Esophagus squamous epithelium (tissue), 5 donors: ENCODE results near the gene BABAM2. TPM values are rescaled to one million over a fixed set of nuclear protein-coding genes. Genes with fewer than 3 reads are reported as not detected.
"Not testable (repeated sequence)": the region's sequence is repeated elsewhere in the genome, so short reads cannot be mapped to it uniquely, and the experiment has no call there.

Experiments used
- DNase-seq: peaks from one replicate; lab custom pipeline; 2025; lab: John Stamatoyannopoulos, UW
- H3K27ac ChIP-seq, 4 donors: fragments of 200-600 bp; sonication (generic); one replicate each; pipeline ENCODE4 v1.5.1; 2016 to 2019; ENCODE audit warnings: mild to moderate bottlenecking in 1 of 4
- H3K27me3 ChIP-seq, 4 donors: fragments of 200-600 bp; sonication (generic); 1 replicate in 3 of 4; 2 replicates in 1 of 4; pipeline versions ENCODE4 v1.5.1 to v1.6.0; 2017 to 2021; ENCODE audit warnings: antibody characterized with exemption in 1 of 4
- H3K36me3 ChIP-seq, 3 donors: fragments of 200-600 bp; sonication (generic); one replicate each; pipeline ENCODE4 v1.5.1; 2016 to 2019
- H3K4me1 ChIP-seq, 3 donors: fragments of 200-600 bp; sonication (generic); one replicate each; pipeline ENCODE4 v1.5.1; 2017 to 2019
- H3K4me3 ChIP-seq, 4 donors: fragments of 200-600 bp; sonication (generic); 1 replicate in 3 of 4; 2 replicates in 1 of 4; pipeline ENCODE4 v1.5.1; 2016 to 2019; ENCODE audit warnings: mild to moderate bottlenecking in 2 of 4, moderate library complexity in 1 of 4
- H3K9me3 ChIP-seq, 3 donors: fragments of 200-600 bp; sonication (generic); one replicate each; pipeline ENCODE4 v1.5.1; 2016 to 2019
- CTCF ChIP-seq, 6 experiments: fragments of 450-650 bp in 4 of 6; fragments of 200-600 bp in 2 of 6; sonication (generic) in 2 of 6; IDR thresholded peaks; one replicate each; pipeline ENCODE4 v1.5.1; 2016 to 2019; ENCODE audit warnings: antibody characterized with exemption in 6 of 6, mild to moderate bottlenecking in 4 of 6, moderate library complexity in 4 of 6
- POLR2A ChIP-seq, 4 donors: fragments of 450-650 bp; IDR thresholded peaks; one replicate each; pipeline ENCODE4 v1.6.1; 2017; ENCODE audit warnings: antibody characterized with exemption in 4 of 4, mild to moderate bottlenecking in 4 of 4, moderate library complexity in 3 of 4
- WGBS, 2 donors: methylation state at CpG; one replicate each; pipeline ENCODE4 v1.1.5; 2018; 5-methylcytosine and 5-hydroxymethylcytosine counted together
- intact Hi-C: fragments of 100-400 bp; cut with DNase I; formaldehyde crosslinking; loops from one replicate; pipeline ENCODE4 v1.15.0; 2022
- total RNA-seq, 4 donors: library from RNA; depleted of rRNA; stranded (reverse); fragments of >200 nt; gene quantifications; one replicate each; pipeline ENCODE4 v1.1.0, GENCODE V29; 2016
- donor health status: DM: yes; HTN: yes; CAD: no.

Gene BABAM2
- total RNA-seq, 4 donors from 2014 or later: 16.6 to 28.3 (median 24.3) TPM

GRCh38 chr2:27856956-27857355 lies 33.6 kb upstream of the BABAM2 start:
- DNase-seq: no peak
- intact Hi-C loops: no loop called here

GRCh38 chr2:27857417-27858172 lies 32.9 kb upstream of the BABAM2 start:
- TF ChIP-seq POLR2A (IDR thresholded peaks at IDR 0.05): no peak
- no peak for TF ChIP-seq CTCF (IDR thresholded peaks at IDR 0.05)
- intact Hi-C loops: no loop called here
- WGBS, 2 donors: 42 to 69% methylated on average over 4 of the region's 4 CpGs
- Histone ChIP-seq H3K9me3 (peaks cover 0 to 4% (median 0%) of the 10 kb centered on the region in 3 donors), H3K27me3 (no peaks in the 10 kb centered on the region), H3K36me3 (no peaks in the 10 kb centered on the region), H3K27ac (no peak overlapping the region), H3K4me3 (no peak overlapping the region), H3K4me1 (peaks cover 0 to 10% (median 3%) of the 10 kb centered on the region in 3 donors)
- DNase-seq: no peak

More at GRCh38 chr2:27856956-27857355, 33.6 kb upstream of the BABAM2 start:
- H3K4me3 ChIP-seq: no peak overlapping the region
- H3K4me1 ChIP-seq: peaks cover 0 to 10% (median 3%) of the 10 kb centered on the region in 3 donors
- H3K9me3 ChIP-seq: peaks cover 0 to 4% (median 0%) of the 10 kb centered on the region in 3 donors
- WGBS, 2 donors: 73 to 95% methylated on average over 3 of the region's 3 CpGs
- TF ChIP-seq POLR2A (IDR thresholded peaks at IDR 0.05) (no peak), CTCF (IDR thresholded peaks at IDR 0.05) (no peak)
- no peaks in the 10 kb centered on the region for H3K27me3 ChIP-seq
- no peak overlapping the region for H3K27ac ChIP-seq
- no peaks in the 10 kb centered on the region for H3K36me3 ChIP-seq

- no peak overlapping the region for H3K27ac ChIP-seq
- no peaks in the 10 kb centered on the region for H3K27me3 ChIP-seq
- no peak overlapping the region for H3K4me3 ChIP-seq
- peaks cover 0 to 4% (median 0%) of the 10 kb centered on the region in 3 donors for H3K9me3 ChIP-seq
- TF ChIP-seq POLR2A (IDR thresholded peaks at IDR 0.05) (no peak), CTCF (IDR thresholded peaks at IDR 0.05) (no peak)
- no peaks in the 10 kb centered on the region for H3K36me3 ChIP-seq
- intact Hi-C loops: no loop called here
- H3K4me1 ChIP-seq: peaks cover 0 to 19% (median 3%) of the 10 kb centered on the region in 3 donors
- no peak for DNase-seq
Measured at GRCh38 chr2:27860111-27860510, 30.4 kb upstream of the BABAM2 start.

GRCh38 chr2:27863146-27863545 lies 27.4 kb upstream of the BABAM2 start:
- 41 to 46% methylated on average over 1 of the region's 1 CpG for WGBS, 2 donors
- H3K4me3 ChIP-seq: no peak overlapping the region
- TF ChIP-seq CTCF (IDR thresholded peaks at IDR 0.05) (no peak), POLR2A (IDR thresholded peaks at IDR 0.05) (no peak)
- intact Hi-C loops: no loop called here
- H3K4me1 ChIP-seq: peaks cover 0 to 12% (median 3%) of the 10 kb centered on the region in 3 donors
- H3K36me3 ChIP-seq: no peaks in the 10 kb centered on the region
- DNase-seq: no peak
- H3K9me3 ChIP-seq: no peaks in the 10 kb centered on the region
- H3K27ac ChIP-seq: peak overlapping the region in 2 of 4 donors; percentile 18 to 21
- H3K27me3 ChIP-seq: no peaks in the 10 kb centered on the region

GRCh38 chr2:27863955-27864354 lies 26.6 kb upstream of the BABAM2 start:
- DNase-seq, H3K27ac ChIP-seq, H3K36me3 ChIP-seq, H3K27me3 ChIP-seq, intact Hi-C loops, H3K4me3 ChIP-seq, H3K9me3 ChIP-seq: not testable (repeated sequence)
- peaks cover 0 to 12% (median 3%) of the 10 kb centered on the region in 3 donors for H3K4me1 ChIP-seq
- WGBS, 2 donors: 84 to 87% methylated on average over 5 of the region's 5 CpGs
